ENCODE measurements around the gene RFX8.

- TF ChIP-seq CTCF (conservative IDR thresholded peaks at IDR 0.05; ENCODE audit: low read depth, low read length): no peak
- no peak for TF ChIP-seq EZH2phosphoT487 (IDR thresholded peaks at IDR 0.05; ENCODE audit: borderline replicate concordance, low read length)
These were observed at the start of gene RFX8 for GRCh38 chr2:101474731-101475384.

Data from PC-3 (cell line).